Lung (tissue), 12 donors: ENCODE data around the gene CX3CR1. TPM values are rescaled to one million over a fixed set of nuclear protein-coding genes. Genes with fewer than 3 reads are reported as not detected.

Experiments
- ATAC-seq: fragments of 200-7000 bp; cut with Tn5 transposase; one replicate; pipeline ENCODE4 v1.9.1; 2020; ENCODE audit warnings: moderate number of reproducible peaks; ENCODE audit not compliant: insufficient read depth, low FRiP score
- DNase-seq, 3 donors: peaks; one replicate each; pipeline ENCODE4 v3.0.0-alpha.2; 2013 to 2017
- H3K27ac ChIP-seq, 2 donors: one replicate each; pipeline ENCODE4 v1.5.1; 2013; ENCODE audit warnings: mild to moderate bottlenecking in 2 of 2, moderate library complexity in 2 of 2, control low read depth in 1 of 2, inconsistent platforms in 1 of 2, low read depth in 1 of 2, low read length in 1 of 2
- H3K27me3 ChIP-seq, 3 donors: one replicate each; pipeline ENCODE4 v1.5.1; 2013; ENCODE audit warnings: low read length in 2 of 3; ENCODE audit not compliant: control insufficient read depth in 3 of 3, insufficient read depth in 3 of 3
- H3K36me3 ChIP-seq, 4 donors: one replicate each; pipeline ENCODE4 v1.5.1; 2013; ENCODE audit warnings: low read length in 4 of 4, mild to moderate bottlenecking in 1 of 4, moderate library complexity in 1 of 4; ENCODE audit not compliant: control insufficient read depth in 4 of 4, insufficient read depth in 4 of 4
- H3K4me1 ChIP-seq, 5 donors: one replicate each; pipeline ENCODE4 v1.5.1; 2013; ENCODE audit warnings: low read length in 5 of 5, mild to moderate bottlenecking in 2 of 5, moderate library complexity in 1 of 5; ENCODE audit not compliant: control insufficient read depth in 5 of 5, insufficient read depth in 5 of 5
- H3K4me3 ChIP-seq: one replicate; pipeline ENCODE4 v1.5.1; 2013; ENCODE audit warnings: mild to moderate bottlenecking, control low read depth, moderate library complexity
- H3K9ac ChIP-seq, 2 donors: one replicate each; pipeline ENCODE4 v1.5.1; 2013; ENCODE audit warnings: low read length in 2 of 2, control low read depth in 1 of 2; ENCODE audit not compliant: insufficient read depth in 1 of 2
- H3K9me3 ChIP-seq, 4 donors: one replicate each; pipeline ENCODE4 v1.5.1; 2013; ENCODE audit warnings: low read length in 3 of 4, mild to moderate bottlenecking in 1 of 4, moderate library complexity in 1 of 4; ENCODE audit not compliant: control insufficient read depth in 4 of 4, insufficient read depth in 3 of 4
- WGBS, 2 donors: extraction: QIAGEN DNeasy Blood & Tissue Kit; methylation state at CpG; one replicate each; pipeline ENCODE4 v1.1.7; 2013; 5-methylcytosine and 5-hydroxymethylcytosine counted together
- polyA plus RNA-seq, 2 donors: library from polyadenylated mRNA; stranded (reverse); fragments of 200-250 nt; gene quantifications; one replicate each; pipeline ENCODE4 v1.2.1, GENCODE V29; 2013
- total RNA-seq, 2 donors: library from RNA; depleted of rRNA in 1 of 2; stranded (reverse); fragments of >200 nt in 1 of 2; gene quantifications; one replicate each; pipeline ENCODE4 v1.2.1, GENCODE V29; 2014 to 2021
- TF ChIP-seq, protein P1 (sequence below): IDR thresholded peaks from 2 replicates; pipeline ENCODE4 v1.5.1; 2012; ENCODE audit warnings: mild to moderate bottlenecking; ENCODE audit errors: control extremely low read depth, extremely low read depth
- donor health status: control.
- donor health status: control.
- donor health status: Bipolar disorder and iron deficiency.
- donor health status: healthy.
- donor health status: DM: yes; HTN: yes; CAD: no.

CX3CR1 gene
- total and polyA plus RNA-seq, 4 donors: 0.20 to 5.0 (median 3.6) TPM

- ATAC-seq: no peak
- no peak overlapping the region for H3K27ac ChIP-seq
- 97 to 100% methylated on average over 5 of the region's 5 CpGs for WGBS, 2 donors
- no peak for DNase-seq
- H3K27me3 ChIP-seq: no peaks in the 10 kb centered on the region
- no peaks in the 10 kb centered on the region for H3K36me3 ChIP-seq
- H3K4me1 ChIP-seq: no peaks in the 10 kb centered on the region
- TF ChIP-seq, protein P1, sequence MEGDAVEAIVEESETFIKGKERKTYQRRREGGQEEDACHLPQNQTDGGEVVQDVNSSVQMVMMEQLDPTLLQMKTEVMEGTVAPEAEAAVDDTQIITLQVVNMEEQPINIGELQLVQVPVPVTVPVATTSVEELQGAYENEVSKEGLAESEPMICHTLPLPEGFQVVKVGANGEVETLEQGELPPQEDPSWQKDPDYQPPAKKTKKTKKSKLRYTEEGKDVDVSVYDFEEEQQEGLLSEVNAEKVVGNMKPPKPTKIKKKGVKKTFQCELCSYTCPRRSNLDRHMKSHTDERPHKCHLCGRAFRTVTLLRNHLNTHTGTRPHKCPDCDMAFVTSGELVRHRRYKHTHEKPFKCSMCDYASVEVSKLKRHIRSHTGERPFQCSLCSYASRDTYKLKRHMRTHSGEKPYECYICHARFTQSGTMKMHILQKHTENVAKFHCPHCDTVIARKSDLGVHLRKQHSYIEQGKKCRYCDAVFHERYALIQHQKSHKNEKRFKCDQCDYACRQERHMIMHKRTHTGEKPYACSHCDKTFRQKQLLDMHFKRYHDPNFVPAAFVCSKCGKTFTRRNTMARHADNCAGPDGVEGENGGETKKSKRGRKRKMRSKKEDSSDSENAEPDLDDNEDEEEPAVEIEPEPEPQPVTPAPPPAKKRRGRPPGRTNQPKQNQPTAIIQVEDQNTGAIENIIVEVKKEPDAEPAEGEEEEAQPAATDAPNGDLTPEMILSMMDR: no peak
- no peak overlapping the region for H3K4me3 ChIP-seq
- no peaks in the 10 kb centered on the region for H3K9me3 ChIP-seq
- no peak overlapping the region for H3K9ac ChIP-seq
Measured at GRCh38 chr3:39280571-39280970, 735 bp upstream of the CX3CR1 start.

GRCh38 chr3:39278616-39278935 is 1.3 kb downstream of the CX3CR1 start:
- Histone ChIP-seq H3K27me3 (no peaks in the 10 kb centered on the region), H3K4me3 (no peak overlapping the region), H3K27ac (no peak overlapping the region), H3K9ac (no peak overlapping the region), H3K36me3 (no peaks in the 10 kb centered on the region), H3K9me3 (no peaks in the 10 kb centered on the region), H3K4me1 (peaks cover 0 to 3% (median 0%) of the 10 kb centered on the region in 5 donors)
- no peak for ATAC-seq
- TF ChIP-seq, protein P1: no peak
- 58 to 67% methylated on average over 1 of the region's 1 CpG for WGBS, 2 donors
- DNase-seq: no peak

GRCh38 chr3:39277893-39278615 is 1.8 kb downstream of the CX3CR1 start:
- Histone ChIP-seq H3K9ac (no peak overlapping the region), H3K9me3 (no peaks in the 10 kb centered on the region), H3K4me3 (no peak overlapping the region), H3K27ac (no peak overlapping the region), H3K4me1 (peaks cover 0 to 3% (median 0%) of the 10 kb centered on the region in 5 donors), H3K36me3 (no peaks in the 10 kb centered on the region), H3K27me3 (no peaks in the 10 kb centered on the region)
- no peak for ATAC-seq
- TF ChIP-seq, protein P1: no peak
- WGBS, 2 donors: 58 to 67% methylated on average over 5 of the region's 5 CpGs
- DNase-seq: no peak

DNA sequence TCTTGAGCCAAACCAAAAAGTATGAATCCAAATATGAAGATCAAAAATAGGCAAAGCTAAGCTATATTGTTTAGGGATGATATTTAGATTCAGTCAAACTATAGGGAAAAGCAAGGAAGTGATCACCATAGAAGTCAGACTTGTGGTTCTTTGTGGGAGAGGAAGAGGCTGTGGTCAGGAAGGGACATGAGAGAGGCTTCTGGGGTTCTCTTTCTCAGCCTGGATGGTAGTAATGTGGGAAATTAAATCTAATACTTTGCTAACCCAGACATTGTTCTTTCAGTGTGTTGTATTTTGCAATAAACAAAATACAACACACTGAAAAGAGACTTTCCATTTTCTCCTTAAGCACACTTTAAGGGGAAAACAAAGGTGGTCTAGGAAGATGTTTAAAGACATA is 3.1 kb downstream of the CX3CR1 start:
- TF ChIP-seq, protein P1: no peak
- H3K9ac ChIP-seq: no peak overlapping the region
- H3K27me3 ChIP-seq: no peaks in the 10 kb centered on the region
- DNase-seq (no peak), ATAC-seq (no peak)
- no peak overlapping the region for H3K27ac ChIP-seq
- H3K9me3 ChIP-seq: no peaks in the 10 kb centered on the region
- peaks cover 0 to 3% (median 0%) of the 10 kb centered on the region in 5 donors for H3K4me1 ChIP-seq
- no peak overlapping the region for H3K4me3 ChIP-seq
- no peaks in the 10 kb centered on the region for H3K36me3 ChIP-seq
